Activated CD4-positive, alpha-beta T cell treated with anti-CD3 and anti-CD28 coated beads, Interleukin-2, Interleukin-6, amounts not matched to agents 100 ng/mL and 50 ng/mL, durations not matched to agents 16 hours and 8 hours (primary cell): ENCODE results near the gene MARCHF10.
"Not testable (repeated sequence)": the region's sequence is repeated elsewhere in the genome, so short reads cannot be mapped to it uniquely, and the experiment has no call there.

ENCODE experiments used
- DNase-seq: peaks from one replicate; pipeline ENCODE4 v3.0.0-alpha.2; 2020

The MARCHF10 gene

GRCh38 chr17:62785983-62786382 is 22.1 kb downstream of the MARCHF10 start:
- not testable (repeated sequence) for DNase-seq

- DNase-seq: no peak
Measured at GRCh38 chr17:62782730-62783270, 25.3 kb downstream of the MARCHF10 start.

- DNase-seq: no peak
Measured at GRCh38 chr17:62781831-62782251, 26.3 kb downstream of the MARCHF10 start.

GRCh38 chr17:62781356-62781755 is 26.8 kb downstream of the MARCHF10 start:
- DNase-seq: no peak

- DNase-seq: no peak
Measured at GRCh38 chr17:62780951-62781350, 27.2 kb downstream of the MARCHF10 start.

GRCh38 chr17:62780269-62780668 is 27.8 kb downstream of the MARCHF10 start:
- no peak for DNase-seq

- no peak for DNase-seq
Measured at GRCh38 chr17:62778990-62779681, 29.0 kb downstream of the MARCHF10 start.

GRCh38 chr17:62775876-62776275 is 32.2 kb downstream of the MARCHF10 start:
- no peak for DNase-seq

GRCh38 chr17:62774338-62774737 is 33.8 kb downstream of the MARCHF10 start:
- DNase-seq: no peak

GRCh38 chr17:62767997-62768396 is 40.1 kb downstream of the MARCHF10 start:
- no peak for DNase-seq

- no peak for DNase-seq
Measured at GRCh38 chr17:62765351-62765750, 42.8 kb downstream of the MARCHF10 start.

- DNase-seq: no peak
Measured at GRCh38 chr17:62763891-62764600, 44.1 kb downstream of the MARCHF10 start.

GRCh38 chr17:62761884-62762283 is 46.2 kb downstream of the MARCHF10 start:
- DNase-seq: no peak

GRCh38 chr17:62760945-62761267 is 47.2 kb downstream of the MARCHF10 start:
- DNase-seq: no peak

- no peak for DNase-seq
Measured at GRCh38 chr17:62760059-62760944, 47.8 kb downstream of the MARCHF10 start.

GRCh38 chr17:62757500-62757951 is 50.6 kb downstream of the MARCHF10 start:
- DNase-seq: no peak

GRCh38 chr17:62756198-62756597 is 51.9 kb downstream of the MARCHF10 start:
- DNase-seq: no peak

- DNase-seq: no peak
Measured at GRCh38 chr17:62755141-62755851, 52.8 kb downstream of the MARCHF10 start.

- no peak for DNase-seq
Measured at GRCh38 chr17:62754631-62755030, 53.5 kb downstream of the MARCHF10 start.

GRCh38 chr17:62753562-62753961 is 54.6 kb downstream of the MARCHF10 start:
- no peak for DNase-seq

- DNase-seq: no peak
Measured at GRCh38 chr17:62751060-62751691, 56.9 kb downstream of the MARCHF10 start.

- DNase-seq: no peak
Measured at GRCh38 chr17:62750631-62751051, 57.5 kb downstream of the MARCHF10 start.
